Activated T-helper 2 cell treated with anti-CD3 and anti-CD28 coated beads, Interferon-gamma antibody, Interleukin-2, Interleukin-4, amounts not matched to agents 10 μg/mL and 5 μg/mL and 100 μg/mL, durations not matched to agents 14 hours and 24 hours and 36 hours (primary cell): ENCODE results near the gene RCAN1. TPM values are rescaled to one million over a fixed set of nuclear protein-coding genes. Genes with fewer than 3 reads are reported as not detected.
"Not testable (repeated sequence)": the region's sequence is repeated elsewhere in the genome, so short reads cannot be mapped to it uniquely, and the experiment has no call there.

Source experiments
- DNase-seq: peaks from one replicate; pipeline ENCODE4 v3.0.0; 2021; ENCODE audit warnings: low spot score
- H3K27ac Mint-ChIP-seq: one replicate; pipeline ENCODE4 v1.8.0; 2021; ENCODE audit warnings: mixed read lengths
- H3K27me3 Mint-ChIP-seq: one replicate; pipeline ENCODE4 v1.8.0; 2021; ENCODE audit warnings: low read depth, mixed read lengths
- H3K36me3 Mint-ChIP-seq: one replicate; pipeline ENCODE4 v1.8.0; 2021; ENCODE audit warnings: low read depth, mixed read lengths
- H3K4me1 Mint-ChIP-seq: one replicate; pipeline ENCODE4 v1.8.0; 2021; ENCODE audit warnings: low read depth, mixed read lengths
- H3K4me3 Mint-ChIP-seq: one replicate; pipeline ENCODE4 v1.8.0; 2021; ENCODE audit warnings: low read depth, mild to moderate bottlenecking, moderate library complexity, mixed read lengths
- H3K9me3 Mint-ChIP-seq: one replicate; pipeline ENCODE4 v1.8.0; 2021; ENCODE audit warnings: mixed read lengths
- intact Hi-C: fragments of 100-400 bp; cut with micrococcal nuclease; formaldehyde crosslinking; loops from one replicate; pipeline ENCODE4 v1.15.1; 2023
- total RNA-seq: library from RNA; stranded (reverse); gene quantifications from 2 replicates; pipeline ENCODE4 v1.2.3, GENCODE V29; 2022

The RCAN1 gene
- total RNA-seq, 1 donor from 2014 or later, result 21.1 TPM

DNA sequence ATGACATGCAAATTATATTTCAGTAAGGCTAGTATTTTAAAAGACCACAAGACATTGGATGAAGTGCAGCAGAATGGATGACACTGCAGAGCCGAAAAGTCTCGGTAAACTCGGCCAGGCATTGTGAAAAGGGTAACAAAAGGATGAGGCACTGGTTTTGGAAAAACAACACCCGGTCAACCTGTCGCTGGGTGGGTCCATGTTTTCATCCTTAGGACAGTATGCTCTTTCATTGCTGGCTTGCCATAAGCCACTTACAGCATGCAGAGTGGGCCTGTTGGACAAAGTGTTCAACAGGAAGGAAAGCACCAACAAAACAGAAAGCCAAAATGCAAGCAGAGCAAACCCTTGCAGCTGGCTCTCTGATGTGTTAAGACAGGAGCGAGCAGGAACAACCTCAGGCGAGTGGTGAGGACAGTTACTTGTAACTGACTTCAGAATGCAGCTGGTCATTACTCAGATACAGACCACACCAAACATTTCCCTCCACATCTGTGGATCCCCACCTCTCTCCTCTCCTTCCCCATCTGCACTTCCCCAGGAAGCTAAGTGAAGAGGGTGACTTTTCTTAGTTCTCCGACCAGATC, 2.9 kb upstream of the RCAN1 start:
- no peaks in the 10 kb centered on the region for H3K9me3 Mint-ChIP-seq
- peaks cover 13% of the 10 kb centered on the region for H3K4me1 Mint-ChIP-seq
- intact Hi-C loops, result loop anchor here (10.0 kb wide), 1 partner anchor 973 kb away; the partner anchor contains the start of genes CRYZL1 and ITSN1
- no peaks in the 10 kb centered on the region for H3K36me3 Mint-ChIP-seq
- H3K4me3 Mint-ChIP-seq, result no peak overlapping the region
- peaks cover 18% of the 10 kb centered on the region for H3K27me3 Mint-ChIP-seq
- no peak for DNase-seq
- no peak overlapping the region for H3K27ac Mint-ChIP-seq

DNA sequence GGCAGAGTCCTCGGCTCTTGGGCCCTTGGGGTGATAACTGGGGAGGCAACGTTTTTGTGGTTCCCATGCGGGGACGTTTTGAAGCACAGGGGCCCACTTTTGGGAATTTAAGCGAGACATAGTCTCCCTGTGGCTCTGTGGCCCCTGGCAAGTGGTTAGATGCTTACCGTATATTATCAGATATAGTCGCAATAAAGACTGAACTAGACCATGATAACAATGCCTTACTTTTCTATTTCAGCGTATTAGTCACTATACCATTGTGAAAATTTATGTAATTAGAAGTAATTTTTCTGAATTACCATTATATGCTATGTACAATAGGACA, 538 bp upstream of the RCAN1 start:
- no peaks in the 10 kb centered on the region for H3K36me3 Mint-ChIP-seq
- peak overlapping the region; percentile 11 for H3K27ac Mint-ChIP-seq
- DNase-seq, result no peak
- H3K27me3 Mint-ChIP-seq, result peaks cover 19% of the 10 kb centered on the region
- no peaks in the 10 kb centered on the region for H3K9me3 Mint-ChIP-seq
- peaks cover 17% of the 10 kb centered on the region for H3K4me1 Mint-ChIP-seq
- peak overlapping the region; percentile 75 for H3K4me3 Mint-ChIP-seq
- intact Hi-C loops, result loop anchor here (2.0 to 10.0 kb wide), 2 partner anchors 701 to 971 kb away; partner anchors contain the start of genes ATP5PO, CRYZL1 and ITSN1

DNA sequence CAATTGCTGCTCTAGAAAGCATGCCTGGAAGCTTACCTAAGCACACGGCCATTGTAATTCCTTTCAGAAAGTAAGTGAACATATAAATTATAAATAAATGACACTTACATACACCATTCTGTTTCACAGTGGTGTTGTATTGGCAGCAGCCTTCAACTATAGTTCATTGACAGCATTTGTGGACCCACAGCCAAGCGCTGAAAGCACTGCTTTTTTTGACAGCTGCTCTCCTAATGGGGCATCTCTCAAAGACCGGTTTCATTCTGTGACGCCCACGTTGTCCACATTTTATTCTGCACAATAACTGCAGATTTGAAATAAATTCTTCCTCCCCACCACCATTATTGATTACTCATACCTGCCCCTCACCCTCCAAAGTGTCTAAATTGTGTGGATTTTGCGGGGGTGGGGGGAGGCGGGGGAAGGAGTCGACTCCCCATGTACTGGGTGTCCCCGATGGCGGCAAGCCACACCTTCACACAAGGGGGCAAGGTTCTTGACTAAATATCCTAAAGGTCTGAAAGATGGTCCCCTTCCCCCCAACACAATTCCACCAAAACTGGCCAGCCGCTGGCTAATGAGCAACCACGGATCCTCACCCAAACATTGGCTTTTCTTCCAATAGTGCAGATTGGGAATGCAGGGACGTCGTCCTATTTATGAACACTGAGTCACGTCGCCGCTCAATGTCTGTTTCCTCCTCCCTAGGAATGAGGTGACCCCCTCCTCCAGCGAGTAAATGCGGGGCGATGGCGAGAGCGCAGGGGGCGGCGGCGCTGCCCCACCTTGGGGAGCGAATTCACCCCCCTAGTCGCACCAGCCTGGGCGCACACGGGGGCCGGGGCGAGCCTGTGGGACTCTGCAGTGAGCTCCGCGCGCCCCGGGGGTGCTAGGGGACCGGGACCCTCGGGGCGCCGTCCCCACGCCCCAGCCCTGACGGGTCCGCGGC, 960 bp downstream of the RCAN1 start:
- Mint-ChIP-seq H3K27me3 (peaks cover 19% of the 10 kb centered on the region), H3K4me1 (peaks cover 17% of the 10 kb centered on the region), H3K27ac (peak overlapping the region; percentile 13), H3K36me3 (no peaks in the 10 kb centered on the region), H3K4me3 (peak overlapping the region; percentile 85), H3K9me3 (no peaks in the 10 kb centered on the region)
- no peak for DNase-seq
- intact Hi-C loops, result loop anchor here (2.0 to 10.0 kb wide), 2 partner anchors 699 to 969 kb away; partner anchors contain the start of genes ATP5PO, CRYZL1 and ITSN1

DNA sequence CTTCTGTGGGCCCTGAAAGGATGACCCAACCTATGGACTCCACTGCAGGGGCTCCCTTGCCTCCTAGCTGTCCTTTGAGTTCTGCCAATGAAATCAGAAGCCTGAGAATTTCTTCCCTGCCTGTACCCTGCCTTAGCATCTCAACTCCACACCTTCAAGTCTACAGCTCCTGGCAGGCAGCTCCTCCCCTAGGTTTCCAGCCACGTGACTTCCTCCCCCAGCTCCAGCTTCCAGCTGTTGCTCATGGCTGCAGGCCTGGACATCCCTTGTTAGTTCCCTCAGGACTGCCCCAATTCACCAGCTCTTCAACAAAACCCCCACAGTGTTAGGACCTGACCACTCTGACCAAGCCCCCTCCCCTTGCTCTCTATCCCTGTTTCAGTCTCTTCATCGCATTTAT, 2.4 kb downstream of the RCAN1 start:
- intact Hi-C loops, result loop anchor here (10.0 kb wide), 1 partner anchor 968 kb away; the partner anchor contains the start of genes CRYZL1 and ITSN1

DNA sequence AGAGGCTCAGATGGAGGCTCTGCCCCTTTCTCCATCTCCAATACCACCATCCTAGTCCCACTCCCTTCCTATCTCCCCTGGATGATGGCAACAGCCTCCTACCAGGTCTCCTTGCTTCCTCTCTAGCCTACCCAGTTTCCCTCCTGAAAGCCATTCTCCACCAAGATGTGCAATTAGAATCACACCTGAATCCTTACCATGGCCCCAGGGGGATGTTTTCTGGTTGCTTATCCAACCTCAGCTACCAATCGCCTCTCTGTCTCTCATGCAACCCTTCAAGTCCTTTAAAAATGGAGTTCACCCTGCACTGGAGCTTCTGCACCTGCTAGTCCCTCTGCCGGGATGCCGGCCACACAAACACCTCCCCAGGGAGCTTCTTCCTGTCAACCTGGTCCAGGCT, 2.9 kb downstream of the RCAN1 start:
- no peaks in the 10 kb centered on the region for H3K9me3 Mint-ChIP-seq
- no peak overlapping the region for H3K27ac Mint-ChIP-seq
- H3K27me3 Mint-ChIP-seq, result peaks cover 19% of the 10 kb centered on the region

More for the DNA sequence above, 2.4 kb downstream of the RCAN1 start:
- Mint-ChIP-seq H3K4me3 (no peak overlapping the region), H3K27ac (no peak overlapping the region), H3K27me3 (peaks cover 19% of the 10 kb centered on the region), H3K9me3 (no peaks in the 10 kb centered on the region), H3K4me1 (peaks cover 17% of the 10 kb centered on the region), H3K36me3 (no peaks in the 10 kb centered on the region)
- no peak for DNase-seq

DNA sequence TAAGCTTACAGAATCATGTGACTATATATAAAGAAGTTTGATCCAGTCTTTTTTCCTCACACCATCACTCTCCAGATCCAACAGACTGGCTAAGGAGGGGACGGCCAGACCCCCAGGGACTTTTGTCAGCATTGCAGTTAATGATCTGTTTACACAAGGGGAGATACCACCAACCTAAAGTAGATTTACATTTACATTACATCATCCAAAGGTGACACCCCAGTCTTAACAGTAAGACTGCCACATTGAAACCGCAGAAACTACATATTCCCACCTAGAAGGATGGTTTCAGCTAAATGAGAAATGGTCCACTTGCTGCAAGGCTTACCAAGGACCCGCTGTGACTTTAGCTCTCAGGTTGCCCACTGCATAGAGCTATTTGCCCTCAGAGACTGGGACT, 3.4 kb downstream of the RCAN1 start:
- peaks cover 19% of the 10 kb centered on the region for H3K27me3 Mint-ChIP-seq
- H3K9me3 Mint-ChIP-seq, result no peaks in the 10 kb centered on the region
- no peak overlapping the region for H3K4me3 Mint-ChIP-seq
- DNase-seq, result no peak
- peaks cover 17% of the 10 kb centered on the region for H3K4me1 Mint-ChIP-seq
- no peak overlapping the region for H3K27ac Mint-ChIP-seq
- H3K36me3 Mint-ChIP-seq, result no peaks in the 10 kb centered on the region
- intact Hi-C loops, result loop anchor here (10.0 kb wide), 1 partner anchor 967 kb away; the partner anchor contains the start of genes CRYZL1 and ITSN1

More for the DNA sequence above, 2.9 kb downstream of the RCAN1 start:
- H3K4me3 Mint-ChIP-seq, result no peak overlapping the region
- no peaks in the 10 kb centered on the region for H3K36me3 Mint-ChIP-seq
- peaks cover 17% of the 10 kb centered on the region for H3K4me1 Mint-ChIP-seq
- intact Hi-C loops, result loop anchor here (10.0 kb wide), 1 partner anchor 967 kb away; the partner anchor contains the start of genes CRYZL1 and ITSN1
- no peak for DNase-seq

DNA sequence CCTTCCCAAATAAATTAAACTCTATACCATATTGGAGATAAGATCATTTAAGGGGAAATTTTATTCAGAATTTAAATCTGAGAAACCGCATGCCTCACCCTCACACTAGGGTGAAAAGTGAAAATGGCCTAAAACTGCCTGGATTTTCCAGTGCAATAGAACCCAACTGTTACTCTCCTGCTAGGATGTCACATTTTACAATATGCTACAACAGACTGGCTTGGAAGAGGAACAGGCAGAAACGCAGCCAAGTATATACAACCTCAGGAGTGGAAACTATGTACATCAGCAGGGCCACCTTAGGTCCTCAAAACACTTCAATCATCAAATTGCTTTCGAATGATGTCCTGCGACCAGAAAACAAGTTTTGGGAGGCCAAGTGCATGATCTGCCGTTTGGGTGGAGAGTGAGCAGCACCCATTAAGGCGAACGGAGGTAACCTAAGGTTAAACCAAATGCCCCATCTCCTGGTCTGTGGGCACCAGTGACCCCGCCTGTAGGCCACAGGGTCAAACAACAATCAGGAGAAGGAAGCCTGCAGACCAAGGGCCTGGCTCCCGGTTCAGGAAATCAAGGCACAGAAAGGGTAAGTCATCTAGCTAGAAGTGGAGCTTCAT, 4.9 kb downstream of the RCAN1 start:
- no peaks in the 10 kb centered on the region for H3K9me3 Mint-ChIP-seq
- no peak overlapping the region for H3K27ac Mint-ChIP-seq
- no peak overlapping the region for H3K4me3 Mint-ChIP-seq
- no peak for DNase-seq
- peaks cover 13% of the 10 kb centered on the region for H3K4me1 Mint-ChIP-seq
- H3K36me3 Mint-ChIP-seq, result no peaks in the 10 kb centered on the region
- intact Hi-C loops, result loop anchor here (10.0 kb wide), 1 partner anchor 965 kb away; the partner anchor contains the start of genes CRYZL1 and ITSN1
- peaks cover 19% of the 10 kb centered on the region for H3K27me3 Mint-ChIP-seq

DNA sequence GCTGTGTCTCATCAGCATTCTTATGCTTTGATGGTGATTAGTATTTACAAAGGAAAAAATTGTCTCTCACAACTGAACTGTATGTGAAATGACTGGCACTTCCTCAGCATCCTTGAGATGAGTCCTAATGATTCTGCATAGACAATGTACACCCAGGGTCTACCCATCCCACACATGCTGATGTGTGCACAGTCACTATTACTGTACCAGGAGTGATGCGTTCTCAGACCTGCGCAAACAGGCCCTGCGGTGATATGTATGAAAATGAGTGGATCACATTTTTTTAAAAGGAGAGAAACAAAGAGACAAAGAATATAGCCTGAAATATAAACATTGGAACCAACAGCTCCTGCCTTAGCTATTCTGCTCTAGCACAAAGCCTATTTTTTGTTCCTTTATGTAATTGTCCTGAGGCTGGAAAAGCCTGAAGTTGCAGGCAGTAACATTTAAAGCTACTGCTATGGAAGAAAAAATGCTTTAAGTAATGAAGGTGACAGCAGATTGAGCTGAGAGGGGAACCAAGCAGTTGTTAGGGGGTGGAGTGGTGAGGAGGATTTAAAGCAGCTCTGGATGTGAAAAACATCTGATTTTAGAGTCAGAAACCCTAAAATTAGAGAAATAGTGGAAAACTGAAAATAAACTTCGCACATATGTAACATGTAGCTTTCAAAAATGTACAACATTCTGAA, 5.5 kb downstream of the RCAN1 start:
- Mint-ChIP-seq H3K4me3 (no peak overlapping the region), H3K36me3 (no peaks in the 10 kb centered on the region), H3K27me3 (peaks cover 19% of the 10 kb centered on the region), H3K27ac (no peak overlapping the region), H3K9me3 (no peaks in the 10 kb centered on the region), H3K4me1 (peaks cover 13% of the 10 kb centered on the region)
- no peak for DNase-seq
- intact Hi-C loops, result no loop called here

DNA sequence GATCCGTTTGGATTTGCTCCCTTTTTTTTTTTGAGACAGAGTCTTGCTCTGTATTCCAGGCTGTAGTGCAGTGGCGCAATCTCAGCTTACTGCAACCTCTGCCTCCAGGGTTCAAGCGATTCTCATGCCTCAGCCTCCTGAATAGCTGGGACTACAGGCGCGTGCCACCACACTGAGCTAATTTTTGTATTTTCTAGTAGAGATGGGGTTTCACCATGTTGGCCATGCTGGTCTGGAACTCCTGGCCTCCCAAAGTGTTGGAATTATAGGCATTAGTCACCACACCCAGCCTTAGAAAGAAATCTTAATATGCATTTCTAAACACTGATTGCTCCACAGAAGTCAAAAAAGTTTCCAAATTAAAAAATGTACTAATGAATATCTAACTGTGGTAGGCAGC, 7.5 kb downstream of the RCAN1 start:
- DNase-seq, result not testable (repeated sequence)

DNA sequence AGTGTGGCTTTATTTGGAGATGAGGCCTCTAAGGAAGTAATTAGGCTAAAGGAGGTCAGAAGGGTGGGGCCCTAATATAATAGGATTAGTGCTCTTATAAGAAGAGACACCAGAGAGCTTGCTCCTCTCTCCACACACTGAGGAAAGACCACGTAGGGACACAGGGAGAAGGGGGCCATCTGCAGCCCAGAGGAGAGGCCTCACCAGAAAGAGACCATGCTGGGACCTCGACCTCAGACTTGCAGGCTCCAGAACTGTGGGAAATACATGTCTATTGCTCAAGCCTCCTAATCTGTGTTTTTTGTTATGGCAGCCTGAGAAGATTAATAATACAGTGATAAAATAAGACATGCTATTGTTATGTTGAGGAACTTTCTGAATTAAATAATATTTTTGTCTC, 8.3 kb downstream of the RCAN1 start:
- Mint-ChIP-seq H3K36me3 (no peaks in the 10 kb centered on the region), H3K4me3 (no peak overlapping the region), H3K27me3 (peaks cover 1% of the 10 kb centered on the region), H3K9me3 (no peaks in the 10 kb centered on the region), H3K4me1 (no peaks in the 10 kb centered on the region), H3K27ac (no peak overlapping the region)
- DNase-seq, result no peak
- intact Hi-C loops, result no loop called here

More for the DNA sequence above, 7.5 kb downstream of the RCAN1 start:
- H3K9me3 Mint-ChIP-seq, intact Hi-C loops, H3K4me1 Mint-ChIP-seq, H3K27ac Mint-ChIP-seq, H3K4me3 Mint-ChIP-seq, H3K36me3 Mint-ChIP-seq, H3K27me3 Mint-ChIP-seq: not testable (repeated sequence)

DNA sequence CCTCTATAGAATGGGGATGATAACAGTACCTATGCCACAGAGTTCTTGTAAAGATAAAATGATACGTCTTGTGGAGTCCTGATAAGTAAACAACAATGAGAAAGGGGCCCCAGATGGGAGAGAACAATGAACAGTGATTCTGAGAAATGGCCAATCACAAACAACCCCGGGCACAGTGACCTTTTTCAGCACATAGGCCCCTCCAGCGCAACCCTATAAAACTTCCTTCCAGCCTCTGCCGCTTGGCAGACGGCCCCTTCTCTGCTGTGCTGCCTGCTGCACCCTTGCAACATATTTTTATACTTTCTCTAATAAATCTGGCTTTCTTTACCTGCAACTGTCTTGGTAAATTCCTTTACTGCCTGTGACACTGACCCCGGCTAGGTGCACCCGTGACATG, 8.9 kb downstream of the RCAN1 start:
- H3K4me3 Mint-ChIP-seq, result no peak overlapping the region
- peaks cover 3% of the 10 kb centered on the region for H3K27me3 Mint-ChIP-seq
- H3K9me3 Mint-ChIP-seq, result no peaks in the 10 kb centered on the region
- no peaks in the 10 kb centered on the region for H3K36me3 Mint-ChIP-seq
- no peak for DNase-seq
- no peaks in the 10 kb centered on the region for H3K4me1 Mint-ChIP-seq
- no peak overlapping the region for H3K27ac Mint-ChIP-seq
- intact Hi-C loops, result no loop called here

DNA sequence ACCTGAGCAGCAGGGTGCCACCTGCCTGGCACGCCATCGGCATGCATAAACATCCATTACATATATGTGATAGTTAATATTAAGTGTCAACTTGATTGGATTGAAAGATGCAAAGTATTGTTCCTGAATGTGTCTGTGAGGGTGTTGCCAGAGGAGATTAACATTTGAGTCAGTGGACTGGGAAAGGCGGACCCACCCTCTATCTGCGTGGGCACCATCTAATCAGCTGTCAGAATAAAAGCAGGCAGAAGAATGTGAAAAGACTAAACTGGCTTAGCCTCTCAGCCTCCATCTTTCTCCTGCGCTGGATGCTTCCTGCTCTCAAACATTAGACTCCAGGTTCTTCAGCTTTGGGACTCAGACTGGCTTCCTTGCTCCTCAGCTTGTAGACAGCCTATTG, 10.0 kb downstream of the RCAN1 start:
- H3K27ac Mint-ChIP-seq, result not testable (repeated sequence)

More for the DNA sequence above, 10.0 kb downstream of the RCAN1 start:
- H3K36me3 Mint-ChIP-seq, H3K27me3 Mint-ChIP-seq, H3K4me1 Mint-ChIP-seq, DNase-seq, H3K4me3 Mint-ChIP-seq, intact Hi-C loops, H3K9me3 Mint-ChIP-seq: not testable (repeated sequence)
